NOMO-1 treated with DMSO at 0.1 percent for 48 hours (cell line): ENCODE data around the gene IPO8.

Experiments
- DNase-seq: peaks from one replicate; lab custom pipeline; 2025; ENCODE audit not compliant: unreplicated experiment; lab: John Stamatoyannopoulos, UW

The IPO8 gene

DNA sequence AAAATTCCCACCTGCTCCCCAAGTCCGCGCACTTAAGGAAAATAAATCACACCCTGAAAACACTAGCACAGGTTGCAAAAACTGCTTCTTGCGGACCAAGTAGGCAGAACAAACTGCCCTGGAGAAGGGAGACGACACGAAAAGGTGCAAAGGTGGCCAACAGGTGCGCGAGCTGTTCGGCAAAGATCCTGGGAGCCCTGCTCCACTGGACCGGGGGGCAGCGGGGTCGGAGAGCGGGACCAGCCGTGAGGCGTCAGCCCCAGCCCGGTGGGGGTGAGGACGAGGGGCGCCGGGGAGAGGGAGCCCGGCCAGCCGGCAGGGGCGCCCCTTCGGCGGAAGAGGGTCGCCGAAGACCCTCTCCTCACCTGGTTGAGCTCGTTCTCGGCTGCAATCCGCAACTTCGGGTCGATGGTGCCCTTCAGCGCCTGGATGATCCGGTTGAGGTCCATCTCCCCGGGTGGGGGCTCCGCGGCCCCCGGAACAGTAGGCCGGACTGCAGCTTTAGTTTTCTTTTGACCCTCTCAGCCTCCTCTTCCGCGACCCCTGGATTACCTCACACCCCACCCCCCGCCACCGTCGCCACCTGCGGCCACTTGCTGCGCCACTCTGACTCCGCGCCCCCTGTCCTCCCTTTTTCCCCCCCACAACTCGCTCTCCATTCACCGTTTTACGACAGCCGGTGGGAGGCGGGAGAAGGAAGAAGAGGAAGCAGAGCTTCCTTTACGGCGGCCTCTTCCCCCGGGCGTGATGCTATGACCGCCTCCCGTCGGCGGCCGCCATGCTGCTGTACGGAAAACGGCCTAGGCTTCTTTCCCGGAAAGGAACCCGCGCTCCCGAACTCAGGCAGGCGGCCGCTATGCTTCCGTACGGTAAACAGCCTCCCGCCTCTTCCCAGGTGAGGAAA is at the start of gene IPO8:
TSS of gene IPO8 (minus strand) at position 671 of the 904 bp plus-strand sequence. CDS start at position 449, 222 bp downstream.
- peak; percentile 90 for DNase-seq

DNA sequence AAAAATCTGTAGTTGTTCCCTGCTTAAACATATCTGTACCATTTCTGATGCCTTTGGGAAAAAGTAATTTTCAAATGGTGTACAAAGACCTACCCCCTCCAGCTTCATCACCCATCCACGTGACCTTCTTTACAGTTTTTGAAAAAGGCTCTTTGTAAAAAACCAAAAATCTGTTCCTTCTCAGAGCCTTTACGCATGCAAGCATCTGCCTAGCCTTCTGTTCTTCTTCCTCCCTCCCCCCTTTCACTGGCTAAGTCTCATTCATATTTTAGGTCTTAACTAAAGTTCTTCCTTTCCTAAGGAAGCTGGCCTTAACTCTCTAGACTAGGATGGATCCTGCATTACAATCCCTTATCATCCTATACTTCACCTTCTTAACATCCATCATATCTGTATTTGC is 48.7 kb upstream of the IPO8 start:
- DNase-seq, result no peak

DNA sequence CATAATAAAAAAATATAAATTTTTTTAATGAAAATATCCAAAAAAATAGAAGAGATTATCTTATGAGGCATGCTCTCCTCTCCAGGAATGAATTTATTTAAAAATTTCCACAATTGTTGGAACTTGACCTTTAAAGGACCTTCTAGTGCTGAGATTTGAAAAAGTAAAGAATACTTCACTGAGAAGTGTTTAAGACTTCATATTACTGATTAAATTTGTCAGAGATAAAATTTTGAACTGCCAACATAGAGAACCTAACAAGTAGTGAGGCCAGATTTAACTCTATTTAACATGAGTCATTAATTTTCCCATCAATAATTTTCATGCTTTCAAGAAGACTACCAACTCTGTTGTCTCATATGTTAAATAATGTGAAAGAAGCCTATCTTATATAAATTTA is 44.6 kb upstream of the IPO8 start:
- no peak for DNase-seq

DNA sequence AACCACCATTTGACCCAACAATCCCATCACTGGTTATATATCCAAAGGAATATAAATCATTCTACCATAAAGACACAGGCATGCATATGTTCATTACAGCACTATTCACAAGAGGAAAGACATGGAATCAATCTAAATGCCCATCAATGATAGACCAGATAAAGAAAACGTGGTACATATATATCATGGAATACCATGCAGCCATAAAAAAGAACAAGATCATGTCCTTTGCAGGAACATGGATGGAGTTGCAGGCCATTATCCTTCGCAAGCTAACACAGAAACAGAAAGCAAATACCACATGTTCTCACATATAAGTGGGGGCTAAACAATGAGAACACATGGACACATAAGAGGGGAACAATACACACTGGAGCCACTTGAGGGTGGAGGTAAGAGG is 43.4 kb upstream of the IPO8 start:
- DNase-seq, result no peak

DNA sequence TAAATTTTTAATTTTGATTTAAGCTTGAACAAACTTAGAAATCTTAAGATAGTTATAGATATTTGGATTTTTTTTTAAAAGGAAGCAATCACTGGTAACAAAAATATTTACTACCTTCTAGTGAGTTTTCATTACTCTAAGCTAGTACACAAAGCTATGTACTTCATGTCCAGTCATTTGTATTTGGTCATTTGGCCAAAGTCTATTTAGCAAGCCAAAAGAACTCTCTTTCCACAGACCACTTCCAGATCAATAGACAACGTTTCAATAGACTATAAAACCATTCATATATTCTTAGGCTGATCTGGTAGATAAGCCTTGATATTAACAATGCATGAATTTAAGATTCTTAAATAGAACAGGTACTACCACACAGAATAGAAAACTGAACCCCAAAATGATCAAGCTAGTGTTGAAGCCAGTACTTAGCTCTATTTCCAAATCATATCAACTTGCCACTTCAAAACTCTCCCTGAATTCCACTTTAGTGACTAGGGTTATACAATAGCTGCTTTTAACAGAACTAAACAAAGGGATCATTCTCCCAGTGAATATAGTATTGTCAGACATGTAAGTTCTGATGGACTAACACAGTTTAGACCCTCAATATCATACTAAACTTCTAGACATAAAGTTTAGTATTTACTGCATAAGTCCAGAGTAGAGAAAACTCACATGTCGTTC is 37.4 kb upstream of the IPO8 start:
- no peak for DNase-seq

- no peak for DNase-seq
These were observed 34.3 kb upstream of the IPO8 start for GRCh38 chr12:30730011-30730410.

DNA sequence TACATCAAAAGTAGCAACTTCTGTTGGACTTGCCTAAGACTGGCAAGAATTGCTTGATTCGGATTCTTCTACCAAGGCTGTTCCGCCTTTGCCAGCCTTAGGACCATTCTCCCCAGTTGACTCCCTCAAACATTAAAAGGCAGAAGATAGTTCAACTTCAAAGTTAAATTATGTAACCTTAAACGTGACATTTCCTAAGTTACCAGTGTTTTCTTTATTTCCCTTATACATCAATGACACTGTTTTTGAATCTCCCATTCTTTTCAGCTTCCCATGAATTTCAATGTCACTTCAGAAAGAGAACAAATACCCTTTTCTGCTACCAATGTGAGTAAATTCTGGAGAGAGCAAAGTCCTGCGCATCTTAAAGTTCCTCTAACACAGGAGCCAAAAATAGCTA is 33.9 kb upstream of the IPO8 start:
- no peak for DNase-seq

DNA sequence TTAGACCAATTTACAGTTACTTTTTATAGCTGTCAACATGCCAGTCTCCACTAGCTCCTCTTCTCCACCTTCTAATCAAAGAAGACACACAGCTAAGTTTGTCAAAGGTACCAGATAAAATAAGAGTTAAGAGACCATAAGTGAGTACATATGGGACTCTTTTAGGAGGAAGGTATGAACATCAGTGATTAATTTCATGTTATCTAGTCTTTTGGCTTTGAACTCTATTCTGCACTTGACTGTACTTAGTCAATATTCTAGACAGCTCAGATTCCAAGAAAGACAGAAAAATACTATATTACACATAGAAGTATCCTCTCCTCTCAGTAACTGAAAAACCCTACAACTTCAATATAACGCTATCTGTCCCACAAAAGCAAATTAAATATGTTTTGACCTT is 31.0 kb upstream of the IPO8 start:
- DNase-seq, result no peak

- DNase-seq, result no peak
These were observed 30.1 kb upstream of the IPO8 start for GRCh38 chr12:30725739-30726138.

DNA sequence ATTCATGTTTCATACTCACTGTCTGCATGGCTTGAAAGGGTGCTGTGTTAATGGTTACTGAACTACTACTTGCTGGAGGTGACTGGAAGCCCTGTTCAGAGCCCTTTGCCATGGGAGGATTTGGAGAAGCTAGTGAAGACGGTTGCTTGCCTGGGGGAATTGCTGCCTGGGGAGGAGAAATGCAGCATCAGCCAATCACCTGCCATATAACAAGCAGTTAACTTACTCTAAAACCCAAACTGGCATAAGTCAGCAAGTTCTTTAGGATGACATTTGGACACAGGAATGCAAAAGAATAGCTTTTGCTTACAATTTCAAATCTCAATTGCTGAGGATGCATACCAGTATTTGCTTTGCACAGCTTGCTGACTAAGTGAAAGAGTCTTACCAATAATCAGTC is 23.4 kb upstream of the IPO8 start:
- no peak for DNase-seq

DNA sequence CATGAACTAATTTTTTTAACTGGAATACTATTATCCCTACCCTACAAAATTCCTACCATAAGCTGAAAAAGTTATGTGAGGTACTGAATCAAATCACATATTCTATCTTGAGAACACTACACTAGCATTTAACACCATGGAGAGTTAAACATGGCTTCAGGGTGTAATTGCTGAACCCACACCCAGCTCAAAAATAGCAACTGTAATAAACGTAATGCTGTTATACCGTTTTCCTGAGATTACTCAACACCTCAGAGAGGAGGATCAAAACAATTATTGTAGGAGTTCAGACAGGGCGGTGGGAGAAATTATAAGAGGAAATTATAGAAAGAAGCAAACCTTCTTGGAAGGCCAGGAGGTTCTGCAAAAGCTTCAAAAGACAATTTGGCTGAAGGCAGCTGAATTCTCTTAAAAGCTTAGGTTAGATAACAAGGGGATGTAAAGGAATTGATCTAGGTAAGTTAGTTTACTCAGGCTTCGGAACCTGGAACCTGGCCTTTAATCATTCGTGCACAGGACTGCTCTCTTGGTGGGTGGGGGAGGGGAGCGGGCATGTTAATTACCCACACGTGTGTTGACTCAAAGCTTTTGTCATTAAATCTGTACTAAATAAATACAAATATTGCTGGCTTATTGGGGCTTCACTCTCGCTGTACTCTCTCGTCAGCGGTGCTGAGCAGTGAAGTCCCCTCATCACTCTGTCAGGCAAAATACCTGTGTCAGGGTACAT is 12.1 kb upstream of the IPO8 start:
- DNase-seq, result peak; percentile 28

- DNase-seq, result no peak
These were observed 10.8 kb upstream of the IPO8 start for GRCh38 chr12:30706476-30706875.

DNA sequence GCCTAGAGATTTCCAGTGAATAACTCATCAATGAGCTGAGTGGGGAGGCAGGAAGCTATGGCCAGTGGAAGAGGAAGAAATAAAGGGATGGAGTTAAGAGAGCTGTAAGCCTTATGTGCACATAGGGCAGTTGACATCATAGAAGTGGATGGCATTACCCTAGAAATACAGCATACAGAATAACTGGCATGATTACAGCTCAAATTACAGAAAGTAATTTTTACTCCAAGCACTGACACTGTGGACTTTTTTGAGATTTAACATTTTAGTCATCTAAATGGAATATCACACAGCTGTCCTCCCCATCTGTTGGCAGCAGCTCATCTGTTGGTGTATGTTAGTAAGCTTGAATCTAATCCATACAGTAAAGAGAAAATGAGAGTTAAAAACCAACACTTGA is 5.4 kb upstream of the IPO8 start:
- no peak for DNase-seq

DNA sequence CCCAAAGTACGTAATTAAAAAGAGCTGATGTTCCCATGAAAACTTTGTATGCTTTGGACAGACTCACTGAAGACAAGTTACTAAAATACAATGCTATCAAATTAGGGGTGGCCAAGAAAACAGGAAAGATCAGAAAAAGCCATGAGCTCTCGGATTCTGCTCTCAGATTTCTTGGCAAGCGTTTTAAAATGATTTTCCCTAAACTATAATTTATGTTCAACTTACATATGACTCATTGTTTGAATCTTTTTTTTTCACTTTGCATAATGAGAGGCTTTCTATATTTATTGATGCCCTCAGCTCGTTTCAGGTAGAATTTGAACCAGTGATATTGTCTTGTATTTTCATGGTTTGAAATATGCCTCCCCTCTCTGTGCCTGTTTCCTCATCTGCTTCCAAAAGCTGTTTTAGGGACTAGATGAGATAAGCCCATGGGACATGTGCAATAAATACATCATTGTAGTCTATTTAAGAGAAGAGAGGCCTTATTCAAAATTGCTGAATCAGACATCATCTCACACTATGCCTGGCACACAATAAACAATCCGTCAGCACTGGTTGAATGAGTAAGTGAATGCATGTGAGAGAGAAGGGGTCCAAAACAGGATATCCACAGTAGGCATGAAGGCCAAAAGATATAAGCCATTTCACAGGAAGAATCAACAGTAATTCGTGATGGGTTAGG is 4.7 kb upstream of the IPO8 start:
- no peak for DNase-seq

GRCh38 chr12:30698346-30698745 is 2.7 kb upstream of the IPO8 start:
- no peak for DNase-seq

- no peak for DNase-seq
These were observed 1.3 kb upstream of the IPO8 start for GRCh38 chr12:30696943-30697342.

GRCh38 chr12:30696486-30696885 is 817 bp upstream of the IPO8 start:
- DNase-seq, result no peak

DNA sequence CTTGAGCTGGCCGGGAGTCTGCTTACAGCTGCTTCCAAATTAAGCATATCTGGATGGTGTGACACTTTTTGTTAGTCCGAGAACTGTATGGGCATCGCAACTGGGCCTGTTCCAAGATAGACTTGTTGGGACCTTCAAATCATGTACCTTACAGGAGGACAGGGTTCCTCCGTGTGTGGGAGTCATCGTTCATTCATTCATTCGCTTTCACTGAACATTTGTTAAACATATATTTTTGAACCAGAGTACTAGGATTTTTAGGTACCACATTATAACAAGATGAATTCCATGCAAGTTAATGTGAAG is 387 bp upstream of the IPO8 start:
- DNase-seq, result no peak

DNA sequence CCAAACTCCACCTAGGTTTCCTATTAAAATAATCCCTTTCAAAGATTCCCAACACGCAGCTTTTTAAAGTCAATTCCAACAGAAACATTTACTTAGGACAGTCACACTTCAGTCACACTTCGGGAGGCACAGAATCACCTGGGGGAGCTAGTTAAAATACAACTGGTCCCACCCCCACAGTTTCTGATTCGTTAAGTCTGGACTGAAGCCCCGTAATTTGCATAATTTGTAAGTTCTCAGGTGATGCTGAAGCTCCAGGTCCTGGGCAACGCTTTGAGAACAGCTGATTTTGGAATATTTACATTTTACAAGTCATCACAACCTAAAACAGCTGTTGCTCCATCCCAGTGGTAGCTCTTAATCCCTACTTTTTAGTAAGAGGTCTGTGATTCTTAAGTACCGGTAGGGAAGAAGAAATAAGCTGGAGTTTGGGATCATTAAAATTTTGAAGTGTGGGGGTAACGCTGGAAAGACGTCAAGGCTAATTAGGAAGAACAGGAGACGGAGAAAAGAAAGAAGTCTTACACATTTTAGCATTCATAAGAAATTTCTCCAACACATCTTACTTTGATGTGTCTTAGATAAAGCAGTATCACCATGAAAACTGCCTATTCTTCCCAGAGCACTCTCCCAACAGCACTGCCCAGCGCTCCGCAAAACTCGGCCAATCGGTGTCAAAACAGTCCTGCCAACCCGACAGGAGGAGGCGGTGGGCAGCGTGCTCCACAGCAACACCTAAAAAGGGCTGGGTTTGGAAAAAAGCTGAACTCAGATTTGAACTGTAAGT is 1.1 kb downstream of the IPO8 start:
- no peak for DNase-seq

DNA sequence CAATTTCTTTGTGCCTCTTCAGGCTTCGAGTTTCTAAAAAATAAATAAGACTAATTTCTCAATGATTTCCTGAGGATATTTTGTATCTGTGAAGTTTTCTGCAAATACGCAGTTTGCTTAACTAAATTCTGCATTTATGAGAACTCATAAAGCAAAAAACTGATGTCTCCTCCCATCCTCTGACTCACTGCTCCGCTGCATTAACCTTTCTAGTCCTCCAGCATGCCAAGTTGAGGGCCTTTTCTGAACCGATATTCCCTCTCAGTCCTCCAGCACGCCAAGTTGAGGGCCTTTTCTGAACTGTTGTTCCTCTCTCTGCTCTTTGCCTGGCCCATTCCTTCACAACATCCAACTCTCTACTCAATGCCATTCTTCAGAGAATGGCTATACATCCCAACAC is 3.2 kb downstream of the IPO8 start:
- no peak for DNase-seq
